ENCODE results near the gene FRG2B.

DNA sequence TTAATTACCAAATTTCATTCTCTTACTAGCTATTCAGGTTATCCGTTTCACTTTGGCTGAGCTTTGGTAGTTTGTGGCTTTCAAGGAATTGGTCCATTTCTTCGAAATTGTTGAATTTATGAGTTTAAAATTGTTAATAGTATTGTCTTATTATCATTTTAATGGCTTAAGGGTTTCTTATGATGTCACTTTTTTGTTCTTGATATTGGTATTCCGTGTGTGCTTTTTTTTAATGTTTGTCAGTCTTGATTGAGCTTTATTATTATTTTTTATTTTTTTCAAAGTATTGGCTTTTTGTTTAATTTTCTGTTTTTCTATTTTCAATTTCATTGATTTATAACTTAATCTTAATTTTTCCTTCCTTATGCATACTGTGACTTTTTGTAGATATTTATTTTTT is 25.9 kb downstream of the FRG2B start:
- TF ChIP-seq EZH2 (IDR thresholded peaks at IDR 0.05; ENCODE audit: insufficient read depth, poor library complexity, severe bottlenecking) (no peak), EZH2phosphoT487 (IDR thresholded peaks at IDR 0.05; ENCODE audit: insufficient read depth, low read depth) (no peak)
